ENCODE data around the gene APBA2. TPM values are rescaled to one million over a fixed set of nuclear protein-coding genes. Genes with fewer than 3 reads are reported as not detected.
"Not testable (repeated sequence)": the region's sequence is repeated elsewhere in the genome, so short reads cannot be mapped to it uniquely, and the experiment has no call there.

Gene APBA2
- total RNA-seq, 2 experiments from 2014 or later, result not detected

- Histone ChIP-seq H4K20me1 (ENCODE audit: insufficient read depth, low read length) (no peaks in the 10 kb centered on the region), H3K27ac (ENCODE audit: low read depth, low read length, poor library complexity, severe bottlenecking) (no peak overlapping the region), H3K4me2 (ENCODE audit: low read length) (no peak overlapping the region), H3K4me3 (ENCODE audit: low read depth, low read length, poor library complexity, severe bottlenecking) (no peak overlapping the region), H3K36me3 (ENCODE audit: insufficient read depth, low read length) (no peaks in the 10 kb centered on the region), H3K9me3 (ENCODE audit: low read length) (no peaks in the 10 kb centered on the region), H3K9me2 (ENCODE audit: insufficient read depth, low read length) (no peaks in the 10 kb centered on the region), H3K4me1 (ENCODE audit: insufficient read depth, low read length, poor library complexity, severe bottlenecking) (no peaks in the 10 kb centered on the region), H3K79me2 (ENCODE audit: insufficient read depth, low read depth, low read length) (no peaks in the 10 kb centered on the region), H2AFZ (ENCODE audit: low read length) (no peak overlapping the region)
- no peak for TF ChIP-seq EZH2phosphoT487 (IDR thresholded peaks at IDR 0.05; ENCODE audit: borderline replicate concordance, low read depth, low read length)
- no peak for TF ChIP-seq CTCF (conservative IDR thresholded peaks at IDR 0.05; ENCODE audit: low read length)
- no TSS peak for BruUV-seq (replicated peaks)
- intact Hi-C loops (cut with micrococcal nuclease; ENCODE audit: unreplicated experiment), result no loop called here
- POLR2A ChIA-PET, result no interaction called here
- CTCF ChIA-PET (ENCODE audit: unreplicated experiment), result no interaction called here
- DNase-seq (ENCODE audit: low spot score), result no peak
These were observed 24.7 kb upstream of the APBA2 start for GRCh38 chr15:28861031-28861534.

DNA sequence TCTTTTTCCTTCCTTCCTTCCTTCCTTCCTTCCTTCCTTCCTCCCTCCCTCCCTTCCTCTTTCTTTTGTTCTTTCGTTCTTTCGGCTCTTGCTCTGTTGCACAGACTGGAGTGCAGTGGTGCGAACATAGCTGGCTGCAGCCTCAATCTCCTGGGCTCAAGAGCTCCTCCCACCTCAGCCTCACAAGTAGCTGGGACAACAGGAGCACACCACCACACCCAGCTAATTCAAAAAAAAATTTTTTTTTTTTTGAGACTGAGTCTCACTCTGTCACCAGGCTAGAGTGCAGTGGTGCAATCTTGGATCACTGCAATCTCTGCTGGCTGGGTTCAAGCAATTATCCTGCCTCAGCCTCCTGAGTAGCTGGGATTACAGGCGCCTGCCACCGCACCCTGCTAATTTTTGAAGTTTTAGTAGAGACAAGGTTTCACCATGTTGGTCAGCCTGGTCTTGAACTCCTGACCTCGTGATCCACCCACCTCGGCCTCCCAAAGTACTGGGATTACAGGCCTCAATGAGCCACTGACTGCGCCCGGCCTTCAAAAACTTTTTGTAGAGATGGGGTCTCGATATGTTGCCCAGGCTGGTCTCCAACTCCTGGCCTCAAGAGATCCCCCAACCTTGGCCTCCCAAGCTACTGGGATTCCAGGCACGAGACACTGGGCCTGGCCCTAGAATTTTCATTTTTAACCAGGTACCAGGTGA lies 24.0 kb upstream of the APBA2 start:
- H3K79me2 ChIP-seq (ENCODE audit: insufficient read depth, low read depth, low read length); intact Hi-C loops (cut with micrococcal nuclease; ENCODE audit: unreplicated experiment); POLR2A ChIA-PET; DNase-seq (ENCODE audit: low spot score); H3K36me3 ChIP-seq (ENCODE audit: insufficient read depth, low read length); H4K20me1 ChIP-seq (ENCODE audit: insufficient read depth, low read length); H3K9me3 ChIP-seq (ENCODE audit: low read length); H3K4me2 ChIP-seq (ENCODE audit: low read length); H3K27ac ChIP-seq (ENCODE audit: low read depth, low read length, poor library complexity, severe bottlenecking); BruUV-seq (replicated peaks); H3K4me3 ChIP-seq (ENCODE audit: low read depth, low read length, poor library complexity, severe bottlenecking); CTCF ChIA-PET (ENCODE audit: unreplicated experiment); H2AFZ ChIP-seq (ENCODE audit: low read length); H3K4me1 ChIP-seq (ENCODE audit: insufficient read depth, low read length, poor library complexity, severe bottlenecking); H3K9me2 ChIP-seq (ENCODE audit: insufficient read depth, low read length): not testable (repeated sequence)

GRCh38 chr15:28868744-28869345 lies 16.9 kb upstream of the APBA2 start:
- Histone ChIP-seq H4K20me1 (ENCODE audit: insufficient read depth, low read length) (no peaks in the 10 kb centered on the region), H3K27ac (ENCODE audit: low read depth, low read length, poor library complexity, severe bottlenecking) (no peak overlapping the region), H2AFZ (ENCODE audit: low read length) (no peak overlapping the region), H3K9me3 (ENCODE audit: low read length) (no peaks in the 10 kb centered on the region), H3K4me1 (ENCODE audit: insufficient read depth, low read length, poor library complexity, severe bottlenecking) (no peaks in the 10 kb centered on the region), H3K4me2 (ENCODE audit: low read length) (no peak overlapping the region), H3K9me2 (ENCODE audit: insufficient read depth, low read length) (no peaks in the 10 kb centered on the region), H3K36me3 (ENCODE audit: insufficient read depth, low read length) (no peaks in the 10 kb centered on the region), H3K79me2 (ENCODE audit: insufficient read depth, low read depth, low read length) (no peaks in the 10 kb centered on the region), H3K4me3 (ENCODE audit: low read depth, low read length, poor library complexity, severe bottlenecking) (no peak overlapping the region)
- CTCF ChIA-PET (ENCODE audit: unreplicated experiment), result no interaction called here
- DNase-seq (ENCODE audit: low spot score), result no peak
- TF ChIP-seq EZH2phosphoT487 (IDR thresholded peaks at IDR 0.05; ENCODE audit: borderline replicate concordance, low read depth, low read length), result no peak
- no peak for TF ChIP-seq CTCF (conservative IDR thresholded peaks at IDR 0.05; ENCODE audit: low read length)
- POLR2A ChIA-PET, result no interaction called here
- intact Hi-C loops (cut with micrococcal nuclease; ENCODE audit: unreplicated experiment), result no loop called here
- BruUV-seq (replicated peaks), result no TSS peak

Measured in OCI-LY7 (cell line).